ENCODE data around the gene LRRC7. TPM values are rescaled to one million over a fixed set of nuclear protein-coding genes. Genes with fewer than 3 reads are reported as not detected.

Gene LRRC7
- total and polyA plus RNA-seq, 2 experiments from 2014 or later = 1.2 TPM; not detected in 1

DNA sequence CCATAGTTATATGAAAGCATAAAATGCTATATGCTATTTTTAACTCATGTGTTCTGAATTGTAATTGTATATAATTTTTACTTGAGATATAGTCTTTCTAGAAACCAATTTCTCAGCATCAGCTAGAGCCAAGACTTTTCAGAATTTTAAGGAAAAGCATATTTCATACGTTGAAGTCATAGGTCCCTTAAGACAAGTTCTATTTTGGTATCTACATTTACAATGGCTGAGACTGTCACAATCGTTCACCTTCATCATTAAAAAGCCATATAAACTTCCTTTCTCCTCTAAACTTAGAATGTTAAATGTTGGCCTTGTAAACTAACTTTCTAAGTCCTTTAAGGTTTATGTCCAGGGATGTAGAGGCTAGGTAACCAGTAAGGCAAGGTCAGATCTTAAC is 533.5 kb downstream of the LRRC7 start:
- Histone ChIP-seq H3K79me2 (replicated peaks; ENCODE audit: insufficient read depth) (no peaks in the 10 kb centered on the region), H3K27me3 (ENCODE audit: insufficient read depth) (no peaks in the 10 kb centered on the region), H3K27ac (ENCODE audit: low read depth) (no peak overlapping the region), H3K4me1 (ENCODE audit: insufficient read depth) (no peaks in the 10 kb centered on the region), H3K4me2 (no peak overlapping the region), H3K9me2 (ENCODE audit: insufficient read depth) (no peaks in the 10 kb centered on the region), H3K36me3 (ENCODE audit: insufficient read depth) (no peaks in the 10 kb centered on the region), H4K20me1 (replicated peaks; ENCODE audit: insufficient read depth) (no peaks in the 10 kb centered on the region), H2AFZ (peak overlapping the region; percentile 61; the same call in 1 of the 2 replicates), H3K4me3 (no peak overlapping the region), H3F3A (replicated peaks; ENCODE audit: low read depth) (no peaks in the 10 kb centered on the region)
- Mint-ChIP-seq H3K27ac (no peak overlapping the region), H3K9me3 (no peaks in the 10 kb centered on the region), H3K27me3 (ENCODE audit: insufficient read depth, low read depth, poor library complexity) (no peaks in the 10 kb centered on the region), H3K4me3 (no peak overlapping the region), H3K36me3 (ENCODE audit: low read depth) (no peaks in the 10 kb centered on the region), H3K4me1 (no peaks in the 10 kb centered on the region)
- DNase-seq (ENCODE audit: low spot score) = no peak
- ATAC-seq = no peak
- no peak for TF ChIP-seq ZNF114 (CRISPR knock-in tag; IDR thresholded peaks at IDR 0.05)
- TF ChIP-seq, protein P1, sequence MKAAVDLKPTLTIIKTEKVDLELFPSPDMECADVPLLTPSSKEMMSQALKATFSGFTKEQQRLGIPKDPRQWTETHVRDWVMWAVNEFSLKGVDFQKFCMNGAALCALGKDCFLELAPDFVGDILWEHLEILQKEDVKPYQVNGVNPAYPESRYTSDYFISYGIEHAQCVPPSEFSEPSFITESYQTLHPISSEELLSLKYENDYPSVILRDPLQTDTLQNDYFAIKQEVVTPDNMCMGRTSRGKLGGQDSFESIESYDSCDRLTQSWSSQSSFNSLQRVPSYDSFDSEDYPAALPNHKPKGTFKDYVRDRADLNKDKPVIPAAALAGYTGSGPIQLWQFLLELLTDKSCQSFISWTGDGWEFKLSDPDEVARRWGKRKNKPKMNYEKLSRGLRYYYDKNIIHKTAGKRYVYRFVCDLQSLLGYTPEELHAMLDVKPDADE (IDR thresholded peaks at IDR 0.05) = no peak

DNA sequence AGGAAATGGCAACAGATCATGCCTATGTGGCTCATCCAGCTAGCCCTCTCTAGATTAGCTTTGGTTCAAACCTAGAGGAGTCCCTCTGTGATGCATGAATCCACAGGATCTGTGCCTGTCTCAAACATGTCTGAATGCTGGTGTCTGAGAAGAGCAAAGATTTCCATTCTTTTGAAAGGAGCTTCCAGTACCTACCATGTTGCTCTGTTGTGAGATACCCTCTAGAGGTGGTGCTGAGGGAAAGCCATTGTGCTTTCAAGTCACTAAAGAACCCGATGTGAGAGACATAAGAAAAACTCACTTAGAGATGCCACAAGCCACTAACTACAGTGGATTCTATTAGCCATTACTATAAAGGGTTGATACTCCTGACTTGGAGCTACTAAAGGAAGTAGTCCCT is 534.1 kb downstream of the LRRC7 start:
- Mint-ChIP-seq H3K4me3 (no peak overlapping the region), H3K4me1 (no peaks in the 10 kb centered on the region), H3K36me3 (ENCODE audit: low read depth) (no peaks in the 10 kb centered on the region), H3K27ac (no peak overlapping the region), H3K27me3 (ENCODE audit: insufficient read depth, low read depth, poor library complexity) (no peaks in the 10 kb centered on the region), H3K9me3 (no peaks in the 10 kb centered on the region)
- peak; percentile 46 for ATAC-seq
- Histone ChIP-seq H3K79me2 (replicated peaks; ENCODE audit: insufficient read depth) (no peaks in the 10 kb centered on the region), H3K9me2 (ENCODE audit: insufficient read depth) (no peaks in the 10 kb centered on the region), H3K4me3 (no peak overlapping the region), H4K20me1 (replicated peaks; ENCODE audit: insufficient read depth) (no peaks in the 10 kb centered on the region), H3K27me3 (ENCODE audit: insufficient read depth) (no peaks in the 10 kb centered on the region), H3K4me2 (no peak overlapping the region), H3K27ac (ENCODE audit: low read depth) (no peak overlapping the region), H3F3A (replicated peaks; ENCODE audit: low read depth) (no peaks in the 10 kb centered on the region), H3K36me3 (ENCODE audit: insufficient read depth) (no peaks in the 10 kb centered on the region), H3K4me1 (ENCODE audit: insufficient read depth) (no peaks in the 10 kb centered on the region), H2AFZ (peak overlapping the region; percentile 61; the same call in 1 of the 2 replicates)
- peak; percentile 17 for DNase-seq (ENCODE audit: low spot score)
- peak; percentile 22 to 37; a peak in 2 of 4 replicates for TF ChIP-seq CTCF (conservative IDR thresholded peaks at IDR 0.05; ENCODE audit: low read depth in 2 of 2)
- TF ChIP-seq ZNF331 (CRISPR knock-in tag; IDR thresholded peaks at IDR 0.05; ENCODE audit: low read depth) = no peak

DNA sequence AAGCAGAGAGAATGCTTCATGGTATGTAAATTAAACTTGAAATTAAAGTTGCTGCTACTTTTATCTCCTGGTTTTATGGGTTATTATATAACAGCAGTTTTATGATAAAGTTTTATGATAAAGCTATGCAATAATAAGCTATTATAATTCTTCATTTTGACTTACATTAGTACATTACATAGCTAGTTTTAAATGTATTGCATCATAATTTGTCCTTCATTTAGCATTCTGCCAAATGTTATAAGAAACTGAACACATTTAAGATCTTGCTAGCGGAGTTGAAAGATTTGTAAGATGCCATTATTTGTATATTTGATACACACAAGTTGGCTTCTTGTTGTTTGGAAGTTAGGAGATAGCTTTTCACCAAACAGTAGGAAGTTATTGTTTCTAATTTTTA is 536.0 kb downstream of the LRRC7 start:
- Histone ChIP-seq H3K36me3 (ENCODE audit: insufficient read depth) (no peaks in the 10 kb centered on the region), H3F3A (replicated peaks; ENCODE audit: low read depth) (no peaks in the 10 kb centered on the region), H3K9me2 (ENCODE audit: insufficient read depth) (no peaks in the 10 kb centered on the region), H3K4me3 (no peak overlapping the region), H3K4me1 (ENCODE audit: insufficient read depth) (no peaks in the 10 kb centered on the region), H3K27me3 (ENCODE audit: insufficient read depth) (no peaks in the 10 kb centered on the region), H2AFZ (no peak overlapping the region), H4K20me1 (replicated peaks; ENCODE audit: insufficient read depth) (no peaks in the 10 kb centered on the region), H3K27ac (ENCODE audit: low read depth) (no peak overlapping the region), H3K79me2 (replicated peaks; ENCODE audit: insufficient read depth) (no peaks in the 10 kb centered on the region), H3K4me2 (no peak overlapping the region)
- Mint-ChIP-seq H3K36me3 (ENCODE audit: low read depth) (no peaks in the 10 kb centered on the region), H3K27me3 (ENCODE audit: insufficient read depth, low read depth, poor library complexity) (no peaks in the 10 kb centered on the region), H3K4me1 (no peaks in the 10 kb centered on the region), H3K9me3 (no peaks in the 10 kb centered on the region), H3K4me3 (no peak overlapping the region), H3K27ac (no peak overlapping the region)
- ATAC-seq = no peak
- DNase-seq (ENCODE audit: low spot score) = no peak
- TF ChIP-seq CTCF (conservative IDR thresholded peaks at IDR 0.05; ENCODE audit: low read depth in 2 of 2) (no peak), STAT1 (IDR thresholded peaks at IDR 0.05; ENCODE audit: unreplicated experiment) (no peak), NANOG (IDR thresholded peaks at IDR 0.05; ENCODE audit: borderline replicate concordance) (no peak), REST (IDR thresholded peaks at IDR 0.05; ENCODE audit: unreplicated experiment) (no peak), EZH2 (IDR thresholded peaks at IDR 0.05; ENCODE audit: low read depth, unreplicated experiment) (no peak), JUNB (IDR thresholded peaks at IDR 0.05; ENCODE audit: unreplicated experiment) (no peak), ZNF114 (CRISPR knock-in tag; IDR thresholded peaks at IDR 0.05) (no peak)
- TF ChIP-seq, protein P1 (IDR thresholded peaks at IDR 0.05) = no peak
